ENCODE measurements around the gene ZBTB44. TPM values are rescaled to one million over a fixed set of nuclear protein-coding genes. Genes with fewer than 3 reads are reported as not detected.
"Not testable (repeated sequence)": the region's sequence is repeated elsewhere in the genome, so short reads cannot be mapped to it uniquely, and the experiment has no call there.

Gene ZBTB44
- total and polyA plus RNA-seq, 8 donors: 34.1 to 53.7 (median 42.7) TPM

DNA sequence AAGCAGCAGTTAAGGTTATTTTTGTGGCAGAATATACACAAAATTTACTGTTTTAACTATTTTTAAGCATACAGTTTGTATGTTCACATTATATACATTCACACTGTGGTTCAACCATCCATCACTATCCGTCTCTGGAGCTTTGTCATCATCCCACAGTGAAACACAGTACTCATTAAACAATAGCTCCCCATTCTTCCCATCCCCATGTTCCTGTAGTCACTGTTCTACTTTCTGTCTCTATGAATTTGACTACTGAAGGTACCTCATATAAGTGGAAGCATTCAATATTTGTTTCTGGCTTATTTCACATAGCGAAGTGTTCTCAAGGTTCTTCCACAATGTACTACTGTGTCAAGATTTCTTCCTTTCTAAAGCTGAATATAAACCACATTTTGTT is 32.6 kb downstream of the ZBTB44 start:
- no peaks in the 10 kb centered on the region for H3K36me3 ChIP-seq
- no peak overlapping the region for H3K27ac ChIP-seq
- ATAC-seq (no peak), DNase-seq (no peak)
- no peaks in the 10 kb centered on the region for H3K27me3 ChIP-seq
- peaks cover 0 to 5% of the 10 kb centered on the region in 2 donors for H3K4me1 ChIP-seq
- intact Hi-C loops (cut with DNase I): no loop called here
- no peak overlapping the region for H3K4me3 ChIP-seq
- H3K9me3 ChIP-seq: peaks cover 0 to 17% of the 10 kb centered on the region in 2 donors
- TF ChIP-seq, protein P1, sequence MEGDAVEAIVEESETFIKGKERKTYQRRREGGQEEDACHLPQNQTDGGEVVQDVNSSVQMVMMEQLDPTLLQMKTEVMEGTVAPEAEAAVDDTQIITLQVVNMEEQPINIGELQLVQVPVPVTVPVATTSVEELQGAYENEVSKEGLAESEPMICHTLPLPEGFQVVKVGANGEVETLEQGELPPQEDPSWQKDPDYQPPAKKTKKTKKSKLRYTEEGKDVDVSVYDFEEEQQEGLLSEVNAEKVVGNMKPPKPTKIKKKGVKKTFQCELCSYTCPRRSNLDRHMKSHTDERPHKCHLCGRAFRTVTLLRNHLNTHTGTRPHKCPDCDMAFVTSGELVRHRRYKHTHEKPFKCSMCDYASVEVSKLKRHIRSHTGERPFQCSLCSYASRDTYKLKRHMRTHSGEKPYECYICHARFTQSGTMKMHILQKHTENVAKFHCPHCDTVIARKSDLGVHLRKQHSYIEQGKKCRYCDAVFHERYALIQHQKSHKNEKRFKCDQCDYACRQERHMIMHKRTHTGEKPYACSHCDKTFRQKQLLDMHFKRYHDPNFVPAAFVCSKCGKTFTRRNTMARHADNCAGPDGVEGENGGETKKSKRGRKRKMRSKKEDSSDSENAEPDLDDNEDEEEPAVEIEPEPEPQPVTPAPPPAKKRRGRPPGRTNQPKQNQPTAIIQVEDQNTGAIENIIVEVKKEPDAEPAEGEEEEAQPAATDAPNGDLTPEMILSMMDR (IDR thresholded peaks at IDR 0.05): no peak

DNA sequence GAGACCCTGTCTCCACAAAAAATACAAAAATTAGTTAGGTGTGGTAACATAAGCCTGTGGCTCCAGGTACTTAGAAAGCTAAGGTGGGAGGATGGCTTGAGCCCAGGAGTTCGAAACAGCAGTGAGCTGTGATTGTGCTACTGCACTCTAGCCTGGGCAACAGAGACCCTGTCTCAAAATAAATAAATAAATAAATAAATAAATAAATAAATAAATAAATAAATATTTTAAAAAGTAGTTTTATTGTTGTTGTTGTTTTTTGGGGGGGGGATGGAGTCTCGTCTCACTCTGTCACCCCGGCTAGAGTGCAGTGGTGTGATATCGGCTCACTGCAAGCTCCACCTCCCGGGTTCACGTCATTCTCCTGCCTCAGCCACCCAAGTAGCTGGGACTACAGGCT is 33.4 kb downstream of the ZBTB44 start:
- H3K4me1 ChIP-seq; H3K4me3 ChIP-seq; H3K36me3 ChIP-seq; DNase-seq; ATAC-seq; H3K27me3 ChIP-seq; H3K27ac ChIP-seq; intact Hi-C loops (cut with DNase I): not testable (repeated sequence)
- peaks cover 0 to 17% of the 10 kb centered on the region in 2 donors for H3K9me3 ChIP-seq

DNA sequence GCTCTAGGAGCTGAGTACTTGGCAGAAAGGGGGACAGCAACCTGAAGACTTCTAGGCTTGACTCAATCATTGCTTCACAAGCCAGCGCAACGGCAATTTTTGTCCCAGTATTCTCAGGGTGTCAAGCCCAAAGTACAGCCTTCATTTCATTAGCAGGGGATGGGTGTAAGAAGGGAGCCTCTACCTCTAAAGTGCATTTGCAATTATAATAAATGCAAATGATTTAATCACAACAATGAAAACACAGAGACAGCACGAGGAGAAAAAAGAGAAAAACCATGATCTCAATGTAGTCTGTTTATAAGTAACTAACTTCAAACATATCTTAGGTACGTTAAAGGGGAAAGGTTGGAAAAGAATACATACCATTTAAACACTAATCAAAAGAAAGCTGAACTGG is 34.7 kb downstream of the ZBTB44 start:
- no peaks in the 10 kb centered on the region for H3K27me3 ChIP-seq
- intact Hi-C loops (cut with DNase I): no loop called here
- H3K4me3 ChIP-seq: no peak overlapping the region
- H3K4me1 ChIP-seq: peaks cover 0 to 5% of the 10 kb centered on the region in 2 donors
- TF ChIP-seq, protein P1 (IDR thresholded peaks at IDR 0.05): no peak
- H3K36me3 ChIP-seq: no peaks in the 10 kb centered on the region
- ATAC-seq: no peak
- H3K9me3 ChIP-seq: peaks cover 0 to 17% of the 10 kb centered on the region in 2 donors
- H3K27ac ChIP-seq: no peak overlapping the region
- DNase-seq: no peak

DNA sequence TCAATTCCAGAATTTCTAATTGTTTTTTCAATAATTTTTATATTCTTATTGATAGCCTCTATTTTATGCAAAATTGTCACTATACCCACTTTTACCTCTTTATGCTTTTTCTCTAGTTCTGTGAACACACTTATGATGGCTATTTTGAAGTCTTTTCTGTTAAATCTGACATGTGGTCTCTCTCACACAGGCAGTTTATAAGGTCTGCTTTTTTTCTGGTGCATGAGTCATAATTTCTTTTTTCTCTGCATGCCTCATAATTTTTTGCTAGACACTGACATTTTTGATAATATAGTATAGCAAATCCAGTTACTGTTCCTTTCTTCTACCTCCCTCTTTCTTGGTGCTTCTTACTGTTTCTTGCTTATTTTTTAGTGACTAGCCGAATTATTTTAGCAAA is 36.0 kb downstream of the ZBTB44 start:
- Histone ChIP-seq H3K27ac (no peak overlapping the region), H3K36me3 (no peaks in the 10 kb centered on the region), H3K4me3 (no peak overlapping the region), H3K27me3 (no peaks in the 10 kb centered on the region), H3K4me1 (peaks cover 0 to 5% of the 10 kb centered on the region in 2 donors), H3K9me3 (peaks cover 0 to 17% of the 10 kb centered on the region in 2 donors)
- TF ChIP-seq, protein P1 (IDR thresholded peaks at IDR 0.05): no peak
- intact Hi-C loops (cut with DNase I): no loop called here
- no peak for DNase-seq
- no peak for ATAC-seq

DNA sequence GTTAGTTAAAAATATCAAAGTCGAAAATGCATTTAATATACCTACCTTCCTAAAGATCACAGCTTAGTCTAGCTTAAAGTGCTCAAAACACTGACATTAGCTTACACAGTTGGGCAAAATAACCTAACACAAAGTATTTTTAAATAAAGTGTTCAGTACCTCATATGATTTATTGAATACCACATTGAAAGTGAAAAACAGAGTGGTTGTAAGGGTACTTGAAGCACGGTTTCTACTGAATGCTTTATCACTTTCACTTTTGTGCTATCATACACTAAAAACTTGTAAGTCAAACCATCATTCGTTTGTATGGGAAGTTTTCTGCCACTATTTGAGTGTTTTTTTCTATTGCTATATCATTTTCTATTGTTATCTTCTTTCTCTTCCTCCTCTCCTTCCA is 36.6 kb downstream of the ZBTB44 start:
- Histone ChIP-seq H3K36me3 (no peaks in the 10 kb centered on the region), H3K27ac (no peak overlapping the region)
- intact Hi-C loops (cut with DNase I): no loop called here

More for the DNA sequence above, 36.6 kb downstream of the ZBTB44 start:
- TF ChIP-seq, protein P1 (IDR thresholded peaks at IDR 0.05): no peak
- ATAC-seq (no peak), DNase-seq (no peak)
- Histone ChIP-seq H3K4me1 (peaks cover 0 to 3% of the 10 kb centered on the region in 2 donors), H3K27me3 (no peaks in the 10 kb centered on the region), H3K9me3 (peaks cover 0 to 17% of the 10 kb centered on the region in 2 donors), H3K4me3 (no peak overlapping the region)

All from left lung (tissue), 10 donors.